Measurements from ENCODE around the gene KANSL1L. TPM values are rescaled to one million over a fixed set of nuclear protein-coding genes. Genes with fewer than 3 reads are reported as not detected.

The KANSL1L gene
- total and polyA plus RNA-seq, 2 experiments from 2014 or later: 7.4 to 21.1 TPM

DNA sequence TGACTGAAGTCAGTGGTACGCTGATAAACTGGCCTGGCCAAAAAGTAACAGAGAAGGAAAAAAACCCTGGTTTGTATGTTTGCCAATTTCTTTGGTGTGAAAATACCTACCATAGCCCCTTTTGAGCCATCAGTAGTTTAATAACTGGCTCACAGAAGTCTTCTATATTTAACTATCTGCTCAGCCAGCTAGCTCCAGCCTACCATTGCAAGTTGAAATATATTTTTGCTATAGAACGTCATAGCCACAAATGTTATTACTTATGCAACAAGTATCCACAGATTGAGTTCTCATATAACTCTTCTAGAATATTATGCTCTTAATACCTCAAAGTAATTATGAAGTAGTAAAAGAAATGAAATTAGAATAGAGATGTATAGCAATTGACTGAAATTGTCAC is 143.6 kb downstream of the KANSL1L start (continued):
- TF ChIP-seq, protein P1, sequence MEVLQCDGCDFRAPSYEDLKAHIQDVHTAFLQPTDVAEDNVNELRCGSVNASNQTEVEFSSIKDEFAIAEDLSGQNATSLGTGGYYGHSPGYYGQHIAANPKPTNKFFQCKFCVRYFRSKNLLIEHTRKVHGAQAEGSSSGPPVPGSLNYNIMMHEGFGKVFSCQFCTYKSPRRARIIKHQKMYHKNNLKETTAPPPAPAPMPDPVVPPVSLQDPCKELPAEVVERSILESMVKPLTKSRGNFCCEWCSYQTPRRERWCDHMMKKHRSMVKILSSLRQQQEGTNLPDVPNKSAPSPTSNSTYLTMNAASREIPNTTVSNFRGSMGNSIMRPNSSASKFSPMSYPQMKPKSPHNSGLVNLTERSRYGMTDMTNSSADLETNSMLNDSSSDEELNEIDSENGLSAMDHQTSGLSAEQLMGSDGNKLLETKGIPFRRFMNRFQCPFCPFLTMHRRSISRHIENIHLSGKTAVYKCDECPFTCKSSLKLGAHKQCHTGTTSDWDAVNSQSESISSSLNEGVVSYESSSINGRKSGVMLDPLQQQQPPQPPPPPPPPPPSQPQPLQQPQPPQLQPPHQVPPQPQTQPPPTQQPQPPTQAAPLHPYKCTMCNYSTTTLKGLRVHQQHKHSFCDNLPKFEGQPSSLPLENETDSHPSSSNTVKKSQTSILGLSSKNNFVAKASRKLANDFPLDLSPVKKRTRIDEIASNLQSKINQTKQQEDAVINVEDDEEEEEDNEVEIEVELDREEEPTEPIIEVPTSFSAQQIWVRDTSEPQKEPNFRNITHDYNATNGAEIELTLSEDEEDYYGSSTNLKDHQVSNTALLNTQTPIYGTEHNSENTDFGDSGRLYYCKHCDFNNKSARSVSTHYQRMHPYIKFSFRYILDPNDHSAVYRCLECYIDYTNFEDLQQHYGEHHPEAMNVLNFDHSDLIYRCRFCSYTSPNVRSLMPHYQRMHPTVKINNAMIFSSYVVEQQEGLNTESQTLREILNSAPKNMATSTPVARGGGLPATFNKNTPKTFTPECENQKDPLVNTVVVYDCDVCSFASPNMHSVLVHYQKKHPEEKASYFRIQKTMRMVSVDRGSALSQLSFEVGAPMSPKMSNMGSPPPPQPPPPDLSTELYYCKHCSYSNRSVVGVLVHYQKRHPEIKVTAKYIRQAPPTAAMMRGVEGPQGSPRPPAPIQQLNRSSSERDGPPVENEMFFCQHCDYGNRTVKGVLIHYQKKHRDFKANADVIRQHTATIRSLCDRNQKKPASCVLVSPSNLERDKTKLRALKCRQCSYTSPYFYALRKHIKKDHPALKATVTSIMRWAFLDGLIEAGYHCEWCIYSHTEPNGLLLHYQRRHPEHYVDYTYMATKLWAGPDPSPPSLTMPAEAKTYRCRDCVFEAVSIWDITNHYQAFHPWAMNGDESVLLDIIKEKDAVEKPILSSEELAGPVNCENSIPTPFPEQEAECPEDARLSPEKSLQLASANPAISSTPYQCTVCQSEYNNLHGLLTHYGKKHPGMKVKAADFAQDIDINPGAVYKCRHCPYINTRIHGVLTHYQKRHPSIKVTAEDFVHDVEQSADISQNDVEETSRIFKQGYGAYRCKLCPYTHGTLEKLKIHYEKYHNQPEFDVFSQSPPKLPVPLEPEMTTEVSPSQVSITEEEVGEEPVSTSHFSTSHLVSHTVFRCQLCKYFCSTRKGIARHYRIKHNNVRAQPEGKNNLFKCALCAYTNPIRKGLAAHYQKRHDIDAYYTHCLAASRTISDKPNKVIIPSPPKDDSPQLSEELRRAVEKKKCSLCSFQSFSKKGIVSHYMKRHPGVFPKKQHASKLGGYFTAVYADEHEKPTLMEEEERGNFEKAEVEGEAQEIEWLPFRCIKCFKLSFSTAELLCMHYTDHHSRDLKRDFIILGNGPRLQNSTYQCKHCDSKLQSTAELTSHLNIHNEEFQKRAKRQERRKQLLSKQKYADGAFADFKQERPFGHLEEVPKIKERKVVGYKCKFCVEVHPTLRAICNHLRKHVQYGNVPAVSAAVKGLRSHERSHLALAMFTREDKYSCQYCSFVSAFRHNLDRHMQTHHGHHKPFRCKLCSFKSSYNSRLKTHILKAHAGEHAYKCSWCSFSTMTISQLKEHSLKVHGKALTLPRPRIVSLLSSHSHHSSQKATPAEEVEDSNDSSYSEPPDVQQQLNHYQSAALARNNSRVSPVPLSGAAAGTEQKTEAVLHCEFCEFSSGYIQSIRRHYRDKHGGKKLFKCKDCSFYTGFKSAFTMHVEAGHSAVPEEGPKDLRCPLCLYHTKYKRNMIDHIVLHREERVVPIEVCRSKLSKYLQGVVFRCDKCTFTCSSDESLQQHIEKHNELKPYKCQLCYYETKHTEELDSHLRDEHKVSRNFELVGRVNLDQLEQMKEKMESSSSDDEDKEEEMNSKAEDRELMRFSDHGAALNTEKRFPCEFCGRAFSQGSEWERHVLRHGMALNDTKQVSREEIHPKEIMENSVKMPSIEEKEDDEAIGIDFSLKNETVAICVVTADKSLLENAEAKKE (CRISPR knock-in tag; IDR thresholded peaks at IDR 0.05): no peak
- TF ChIP-seq EZH2 (IDR thresholded peaks at IDR 0.05; ENCODE audit: low read depth, unreplicated experiment) (no peak), ZNF114 (CRISPR knock-in tag; IDR thresholded peaks at IDR 0.05) (no peak), JUNB (IDR thresholded peaks at IDR 0.05; ENCODE audit: unreplicated experiment) (no peak), EZH2phosphoT487 (IDR thresholded peaks at IDR 0.05; ENCODE audit: unreplicated experiment) (no peak), STAT1 (IDR thresholded peaks at IDR 0.05; ENCODE audit: unreplicated experiment) (no peak), CREB1 (CRISPR knock-in tag; IDR thresholded peaks at IDR 0.05; ENCODE audit: low read depth) (no peak)
- TF ChIP-seq, protein P2, sequence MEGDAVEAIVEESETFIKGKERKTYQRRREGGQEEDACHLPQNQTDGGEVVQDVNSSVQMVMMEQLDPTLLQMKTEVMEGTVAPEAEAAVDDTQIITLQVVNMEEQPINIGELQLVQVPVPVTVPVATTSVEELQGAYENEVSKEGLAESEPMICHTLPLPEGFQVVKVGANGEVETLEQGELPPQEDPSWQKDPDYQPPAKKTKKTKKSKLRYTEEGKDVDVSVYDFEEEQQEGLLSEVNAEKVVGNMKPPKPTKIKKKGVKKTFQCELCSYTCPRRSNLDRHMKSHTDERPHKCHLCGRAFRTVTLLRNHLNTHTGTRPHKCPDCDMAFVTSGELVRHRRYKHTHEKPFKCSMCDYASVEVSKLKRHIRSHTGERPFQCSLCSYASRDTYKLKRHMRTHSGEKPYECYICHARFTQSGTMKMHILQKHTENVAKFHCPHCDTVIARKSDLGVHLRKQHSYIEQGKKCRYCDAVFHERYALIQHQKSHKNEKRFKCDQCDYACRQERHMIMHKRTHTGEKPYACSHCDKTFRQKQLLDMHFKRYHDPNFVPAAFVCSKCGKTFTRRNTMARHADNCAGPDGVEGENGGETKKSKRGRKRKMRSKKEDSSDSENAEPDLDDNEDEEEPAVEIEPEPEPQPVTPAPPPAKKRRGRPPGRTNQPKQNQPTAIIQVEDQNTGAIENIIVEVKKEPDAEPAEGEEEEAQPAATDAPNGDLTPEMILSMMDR (conservative IDR thresholded peaks at IDR 0.05; ENCODE audit: low read depth in 2 of 2): no peak

DNA sequence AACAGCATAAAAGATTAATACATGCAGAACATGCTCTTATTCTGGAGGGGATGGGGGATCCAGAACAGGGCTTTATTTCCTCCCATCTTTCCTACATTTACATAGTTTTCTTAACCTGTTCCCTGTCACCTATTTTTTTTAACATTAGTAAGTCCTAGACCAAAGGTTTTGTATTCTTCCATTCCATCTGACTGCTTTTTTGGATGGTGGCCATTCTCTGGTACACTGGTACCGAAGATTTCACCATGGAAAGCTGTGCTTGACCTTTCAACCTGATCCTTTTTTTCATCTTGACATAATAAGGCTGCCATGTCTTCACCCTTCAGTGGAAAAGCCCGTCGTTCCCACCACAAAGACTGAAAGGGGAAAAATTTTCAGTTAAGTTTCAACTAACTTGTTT is 148.4 kb downstream of the KANSL1L start:
- peaks cover 69% of the 10 kb centered on the region for H3K36me3 Mint-ChIP-seq (ENCODE audit: low read depth)
- H3K27me3 ChIP-seq (ENCODE audit: insufficient read depth): no peaks in the 10 kb centered on the region
- H3K4me3 ChIP-seq: no peak overlapping the region
- no peaks in the 10 kb centered on the region for H3K27me3 Mint-ChIP-seq (ENCODE audit: insufficient read depth, low read depth, poor library complexity)
- H3K9me3 Mint-ChIP-seq: no peaks in the 10 kb centered on the region
- no peak overlapping the region for H3K4me2 ChIP-seq
- no peaks in the 10 kb centered on the region for H3K79me2 ChIP-seq (replicated peaks; ENCODE audit: insufficient read depth)
- H3K4me1 ChIP-seq (ENCODE audit: insufficient read depth): no peaks in the 10 kb centered on the region
- H2AFZ ChIP-seq: no peak overlapping the region
- no peak overlapping the region for H3K4me3 Mint-ChIP-seq
- H3K9me2 ChIP-seq (ENCODE audit: insufficient read depth): no peaks in the 10 kb centered on the region
- DNase-seq (ENCODE audit: low spot score) (no peak), ATAC-seq (no peak)
- TF ChIP-seq, protein P3, sequence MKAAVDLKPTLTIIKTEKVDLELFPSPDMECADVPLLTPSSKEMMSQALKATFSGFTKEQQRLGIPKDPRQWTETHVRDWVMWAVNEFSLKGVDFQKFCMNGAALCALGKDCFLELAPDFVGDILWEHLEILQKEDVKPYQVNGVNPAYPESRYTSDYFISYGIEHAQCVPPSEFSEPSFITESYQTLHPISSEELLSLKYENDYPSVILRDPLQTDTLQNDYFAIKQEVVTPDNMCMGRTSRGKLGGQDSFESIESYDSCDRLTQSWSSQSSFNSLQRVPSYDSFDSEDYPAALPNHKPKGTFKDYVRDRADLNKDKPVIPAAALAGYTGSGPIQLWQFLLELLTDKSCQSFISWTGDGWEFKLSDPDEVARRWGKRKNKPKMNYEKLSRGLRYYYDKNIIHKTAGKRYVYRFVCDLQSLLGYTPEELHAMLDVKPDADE (IDR thresholded peaks at IDR 0.05): no peak
- TF ChIP-seq ZNF331 (CRISPR knock-in tag; IDR thresholded peaks at IDR 0.05; ENCODE audit: low read depth) (no peak), NANOG (IDR thresholded peaks at IDR 0.05; ENCODE audit: borderline replicate concordance) (no peak), POLR2AphosphoS5 (IDR thresholded peaks at IDR 0.05; ENCODE audit: low read depth) (no peak)
- TF ChIP-seq, protein P2 (conservative IDR thresholded peaks at IDR 0.05; ENCODE audit: low read depth in 2 of 2): no peak
- H3K4me1 Mint-ChIP-seq: no peaks in the 10 kb centered on the region
- H3K36me3 ChIP-seq (ENCODE audit: insufficient read depth): peaks cover 27% of the 10 kb centered on the region
- no peaks in the 10 kb centered on the region for H4K20me1 ChIP-seq (replicated peaks; ENCODE audit: insufficient read depth)
- no peaks in the 10 kb centered on the region for H3F3A ChIP-seq (replicated peaks; ENCODE audit: low read depth)
- H3K27ac Mint-ChIP-seq: no peak overlapping the region
- no peak overlapping the region for H3K27ac ChIP-seq (ENCODE audit: low read depth)
